A172 (cell line): Measurements from ENCODE around the gene STEAP2. TPM values are rescaled to one million over a fixed set of nuclear protein-coding genes. Genes with fewer than 3 reads are reported as not detected.
"Not testable (repeated sequence)": the region's sequence is repeated elsewhere in the genome, so short reads cannot be mapped to it uniquely, and the experiment has no call there.

Experiments
- DNase-seq: peaks from one replicate; pipeline ENCODE4 v3.0.0-alpha.2; 2015; ENCODE audit warnings: low spot score
- total RNA-seq: library from RNA; depleted of rRNA; stranded (reverse); fragments of >200 nt; shearing (Covaris generic); gene quantifications from 2 replicates; pipeline ENCODE4 v1.2.3, GENCODE V29; 2014

Gene STEAP2
- total RNA-seq, 1 experiment from 2014 or later: 18.5 TPM

GRCh38 chr7:90233569-90233968 is 22.0 kb downstream of the STEAP2 start:
- DNase-seq: no peak

- no peak for DNase-seq
Observed at GRCh38 chr7:90236721-90237289, 25.3 kb downstream of the STEAP2 start.

GRCh38 chr7:90238022-90238421 is 26.5 kb downstream of the STEAP2 start:
- DNase-seq: no peak

GRCh38 chr7:90238583-90238982 is 27.0 kb downstream of the STEAP2 start:
- DNase-seq: no peak

- DNase-seq: no peak
Observed at GRCh38 chr7:90239050-90239449, 27.5 kb downstream of the STEAP2 start.

- no peak for DNase-seq
Observed at GRCh38 chr7:90239625-90240228, 28.2 kb downstream of the STEAP2 start.

- no peak for DNase-seq
Observed at GRCh38 chr7:90242369-90243168, 31.0 kb downstream of the STEAP2 start.

GRCh38 chr7:90243556-90243955 is 32.0 kb downstream of the STEAP2 start:
- DNase-seq: no peak

GRCh38 chr7:90244565-90244908 is 33.0 kb downstream of the STEAP2 start:
- DNase-seq: no peak

GRCh38 chr7:90244909-90245851 is 33.6 kb downstream of the STEAP2 start, which contains the start of gene CFAP69:
TSS of gene CFAP69 (plus strand) at chr7:90245174. CDS start at chr7:90245425, 251 bp downstream.
- DNase-seq: peak; percentile 73

GRCh38 chr7:90246171-90246570 is 34.6 kb downstream of the STEAP2 start:
- no peak for DNase-seq

- no peak for DNase-seq
Observed at GRCh38 chr7:90248706-90249105, 37.2 kb downstream of the STEAP2 start.

- no peak for DNase-seq
Observed at GRCh38 chr7:90250601-90251303, 39.2 kb downstream of the STEAP2 start.

- no peak for DNase-seq
Observed at GRCh38 chr7:90251304-90251635, 39.7 kb downstream of the STEAP2 start.

GRCh38 chr7:90256011-90256410 is 44.5 kb downstream of the STEAP2 start:
- DNase-seq: not testable (repeated sequence)

- no peak for DNase-seq
Observed at GRCh38 chr7:90256778-90257177, 45.2 kb downstream of the STEAP2 start.

- no peak for DNase-seq
Observed at GRCh38 chr7:90261441-90261840, 49.9 kb downstream of the STEAP2 start.

GRCh38 chr7:90262438-90262837 is 50.9 kb downstream of the STEAP2 start:
- peak; percentile 46 for DNase-seq

- no peak for DNase-seq
Observed at GRCh38 chr7:90266808-90267207, 55.3 kb downstream of the STEAP2 start.

GRCh38 chr7:90267263-90267858 is 55.8 kb downstream of the STEAP2 start:
- DNase-seq: no peak

GRCh38 chr7:90269163-90269562 is 57.6 kb downstream of the STEAP2 start:
- no peak for DNase-seq
